HEK293T (cell line): ENCODE results near the gene ACTN4.

Experiments used
- CTCF ChIA-PET: fragments of 350-600 bp; formaldehyde crosslinking; extraction: SDS; loops from one replicate; lab custom pipeline; 2021; ENCODE audit warnings: antibody characterized with exemption, inconsistent platforms; lab: Yijun Ruan, JAX
- POLR2A ChIA-PET: fragments of 350-600 bp; formaldehyde crosslinking; extraction: SDS; loops from one replicate; lab custom pipeline; 2020; ENCODE audit warnings: antibody characterized with exemption, inconsistent platforms; lab: Yijun Ruan, JAX
- DNase-seq: peaks from one replicate; pipeline ENCODE4 v3.0.0; 2012; ENCODE audit warnings: mixed read lengths; ENCODE audit errors: extremely low spot score
- ARNT ChIP-seq: fragments of 450-650 bp; IDR thresholded peaks from 2 replicates; pipeline ENCODE4 v1.6.1; 2017; ENCODE audit warnings: mild to moderate bottlenecking
- BHLHE40 ChIP-seq: fragments of 450-650 bp; IDR thresholded peaks from 2 replicates; pipeline ENCODE4 v1.6.1; 2016; ENCODE audit warnings: mild to moderate bottlenecking, moderate library complexity, borderline replicate concordance
- CTBP1 ChIP-seq: fragments of 450-650 bp; IDR thresholded peaks from 2 replicates; pipeline ENCODE4 v1.6.1; 2016; ENCODE audit warnings: borderline replicate concordance
- ELF4 ChIP-seq: fragments of 450-650 bp; IDR thresholded peaks from 2 replicates; pipeline ENCODE4 v1.6.1; 2017; ENCODE audit warnings: antibody characterized with exemption
- FOXA1 ChIP-seq: fragments of 450-650 bp; IDR thresholded peaks from 2 replicates; pipeline ENCODE4 v1.6.1; 2016; ENCODE audit warnings: mild to moderate bottlenecking
- FOXK2 ChIP-seq: fragments of 450-650 bp; IDR thresholded peaks from 2 replicates; pipeline ENCODE4 v1.6.1; 2016; ENCODE audit warnings: mild to moderate bottlenecking
- FOXM1 ChIP-seq: fragments of 450-650 bp; IDR thresholded peaks from 2 replicates; pipeline ENCODE4 v1.6.1; 2017; ENCODE audit warnings: mild to moderate bottlenecking, borderline replicate concordance
- HDGF ChIP-seq: fragments of 450-650 bp; IDR thresholded peaks from 2 replicates; pipeline ENCODE4 v1.6.1; 2017; ENCODE audit warnings: antibody characterized with exemption, borderline replicate concordance
- L3MBTL2 ChIP-seq: fragments of 450-650 bp; conservative IDR thresholded peaks from 2 replicates; pipeline ENCODE4 v1.6.1; 2016; ENCODE audit warnings: mild to moderate bottlenecking
- LEF1 ChIP-seq: fragments of 450-650 bp; IDR thresholded peaks from 2 replicates; pipeline ENCODE4 v1.6.1; 2017; ENCODE audit warnings: mild to moderate bottlenecking, borderline replicate concordance
- NFRKB ChIP-seq: fragments of 450-650 bp; IDR thresholded peaks from 2 replicates; pipeline ENCODE4 v1.6.1; 2016; ENCODE audit warnings: mild to moderate bottlenecking, moderate library complexity
- SP1 ChIP-seq: fragments of 450-650 bp; IDR thresholded peaks from 2 replicates; pipeline ENCODE4 v1.6.1; 2017
- SUZ12 ChIP-seq: fragments of 450-650 bp; IDR thresholded peaks from 2 replicates; pipeline ENCODE4 v1.6.1; 2016; ENCODE audit warnings: mild to moderate bottlenecking
- TARDBP ChIP-seq: fragments of 450-650 bp; IDR thresholded peaks from 2 replicates; pipeline ENCODE4 v1.6.1; 2016
- ZNF384 ChIP-seq: fragments of 450-650 bp; IDR thresholded peaks from 2 replicates; pipeline ENCODE4 v1.6.1; 2016
- TF ChIP-seq, protein P1 (sequence below): fragments of 450-650 bp; IDR thresholded peaks from 2 replicates; pipeline ENCODE4 v1.6.1; 2016

ACTN4 gene

DNA sequence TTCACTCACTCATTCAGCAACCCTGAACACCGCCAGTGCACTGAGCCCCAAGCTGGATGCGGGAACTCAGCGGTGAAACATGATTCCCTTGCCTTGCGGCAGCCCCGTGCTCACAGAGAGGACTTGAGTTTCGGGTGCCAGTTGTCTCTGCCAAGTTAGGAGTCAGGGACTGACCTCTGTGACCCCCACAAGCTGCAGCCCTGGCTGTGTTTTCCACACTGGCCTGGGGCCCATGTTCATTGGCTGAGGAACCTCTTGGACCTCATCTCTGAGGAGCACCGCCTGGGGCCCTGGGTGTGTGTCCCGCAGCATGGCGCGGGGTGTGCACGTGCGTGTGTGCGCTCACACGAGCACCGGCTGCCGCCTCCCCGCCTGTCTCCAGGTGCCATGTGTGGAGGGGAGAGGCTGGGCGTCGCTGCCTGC, 65.8 kb downstream of the ACTN4 start:
- ChIA-PET POLR2A (no interaction called here), CTCF (no interaction called here)
- no peak for TF ChIP-seq BHLHE40
- no peak for TF ChIP-seq FOXA1
- TF ChIP-seq TARDBP = no peak
- TF ChIP-seq SP1 = no peak
- TF ChIP-seq ELF4 = no peak
- TF ChIP-seq LEF1 = no peak
- no peak for TF ChIP-seq FOXM1
- TF ChIP-seq ZNF384 = no peak
- TF ChIP-seq L3MBTL2 = no peak
- no peak for TF ChIP-seq ARNT
- TF ChIP-seq, protein P1, sequence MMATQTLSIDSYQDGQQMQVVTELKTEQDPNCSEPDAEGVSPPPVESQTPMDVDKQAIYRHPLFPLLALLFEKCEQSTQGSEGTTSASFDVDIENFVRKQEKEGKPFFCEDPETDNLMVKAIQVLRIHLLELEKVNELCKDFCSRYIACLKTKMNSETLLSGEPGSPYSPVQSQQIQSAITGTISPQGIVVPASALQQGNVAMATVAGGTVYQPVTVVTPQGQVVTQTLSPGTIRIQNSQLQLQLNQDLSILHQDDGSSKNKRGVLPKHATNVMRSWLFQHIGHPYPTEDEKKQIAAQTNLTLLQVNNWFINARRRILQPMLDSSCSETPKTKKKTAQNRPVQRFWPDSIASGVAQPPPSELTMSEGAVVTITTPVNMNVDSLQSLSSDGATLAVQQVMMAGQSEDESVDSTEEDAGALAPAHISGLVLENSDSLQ = no peak
- TF ChIP-seq FOXK2 = no peak
- TF ChIP-seq SUZ12 = no peak
- no peak for TF ChIP-seq NFRKB
- TF ChIP-seq CTBP1 = no peak
- no peak for TF ChIP-seq HDGF
- no peak for DNase-seq

DNA sequence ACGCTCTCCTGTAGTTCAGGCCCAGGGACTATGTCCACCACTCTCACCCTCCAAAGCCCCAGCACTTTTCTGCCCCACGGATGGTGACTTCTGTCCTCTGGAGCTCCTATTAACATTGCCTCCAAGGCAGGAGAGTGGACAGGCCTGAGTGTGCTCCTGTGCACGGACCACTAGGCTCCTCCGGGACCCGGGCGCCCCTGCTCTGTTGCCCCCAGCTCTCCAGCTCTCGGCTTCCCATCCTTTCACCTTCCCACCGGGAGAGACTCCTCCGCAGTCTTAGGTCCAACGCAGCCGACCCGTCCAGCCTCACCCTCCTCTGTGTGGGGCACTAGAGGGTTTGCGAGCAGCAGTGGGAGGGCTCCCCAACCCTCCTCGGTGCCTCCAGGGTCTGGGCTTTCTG, 66.4 kb downstream of the ACTN4 start:
- POLR2A ChIA-PET = no interaction called here

DNA sequence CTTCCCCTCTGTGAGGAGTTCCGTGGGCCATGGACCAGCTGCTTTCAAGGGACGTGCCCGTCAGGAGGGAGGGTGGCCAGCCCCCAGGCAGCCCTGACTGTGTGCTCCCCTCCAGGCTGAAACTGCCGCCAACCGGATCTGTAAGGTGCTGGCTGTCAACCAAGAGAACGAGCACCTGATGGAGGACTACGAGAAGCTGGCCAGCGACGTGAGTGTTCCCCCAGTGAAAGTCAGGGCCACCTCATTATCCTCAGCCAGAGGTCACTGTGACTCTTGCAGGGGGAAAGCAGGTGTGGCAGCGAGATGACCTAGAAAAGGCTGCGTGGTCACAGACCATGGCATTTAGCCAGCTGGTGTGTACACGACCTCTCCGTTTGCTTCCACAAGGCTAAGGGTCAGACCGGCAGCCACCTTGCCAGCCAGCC, 66.9 kb downstream of the ACTN4 start:
- POLR2A ChIA-PET = no interaction called here
- CTCF ChIA-PET = no interaction called here
- DNase-seq = no peak
- TF ChIP-seq LEF1 = no peak
- TF ChIP-seq ZNF384 = no peak
- TF ChIP-seq, protein P1 = no peak
- no peak for TF ChIP-seq ELF4
- no peak for TF ChIP-seq HDGF
- TF ChIP-seq FOXA1 = no peak

More for the DNA sequence above, 66.4 kb downstream of the ACTN4 start:
- no peak for DNase-seq
- TF ChIP-seq FOXA1 (no peak), FOXK2 (no peak), CTBP1 (no peak), ELF4 (no peak), L3MBTL2 (no peak), TARDBP (no peak), BHLHE40 (no peak), FOXM1 (no peak), HDGF (no peak), ZNF384 (no peak), LEF1 (no peak), SUZ12 (no peak), NFRKB (no peak), SP1 (no peak)
- TF ChIP-seq, protein P1 = no peak
- CTCF ChIA-PET = no interaction called here

DNA sequence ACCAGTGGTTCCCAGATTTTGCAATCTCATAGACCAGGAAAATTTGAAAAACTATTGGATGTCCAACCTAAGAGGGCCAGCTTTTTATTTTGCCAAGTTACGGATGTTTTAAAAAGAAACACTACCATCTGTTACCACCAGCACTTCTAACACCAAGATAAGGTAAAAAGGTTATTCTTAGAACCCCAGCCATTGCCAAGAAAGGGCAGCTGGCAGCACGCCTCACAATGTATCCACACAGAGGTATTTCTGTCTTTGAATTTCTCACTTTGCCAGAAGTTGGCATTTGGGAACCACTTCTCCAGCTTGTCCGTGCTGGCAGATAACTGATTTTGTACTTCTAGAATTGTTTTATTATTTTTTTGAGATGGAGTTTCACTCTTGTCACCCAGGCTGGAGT, 68.1 kb downstream of the ACTN4 start:
- TF ChIP-seq ELF4 (no peak), L3MBTL2 (no peak), BHLHE40 (no peak), FOXK2 (no peak), ARNT (no peak), NFRKB (no peak), ZNF384 (no peak), FOXM1 (no peak), FOXA1 (no peak), SUZ12 (no peak), LEF1 (no peak), TARDBP (no peak)
- TF ChIP-seq, protein P1 = no peak
- POLR2A ChIA-PET = interaction anchor here (1.1 kb wide), 1 partner anchor 68 kb away, joined by 3 read pairs; no protein-coding TSS in a partner anchor
- DNase-seq = no peak
- CTCF ChIA-PET = no interaction called here

- ChIA-PET CTCF (no interaction called here), POLR2A (no interaction called here)
- TF ChIP-seq ARNT (no peak), FOXK2 (no peak), SUZ12 (no peak), FOXA1 (no peak), ZNF384 (no peak), BHLHE40 (no peak), L3MBTL2 (no peak), LEF1 (no peak), HDGF (no peak), CTBP1 (no peak), ELF4 (no peak), TARDBP (no peak), FOXM1 (no peak), SP1 (no peak), NFRKB (no peak)
- TF ChIP-seq, protein P1 = no peak
- DNase-seq = no peak
Observed at GRCh38 chr19:38717051-38717450, 69.6 kb downstream of the ACTN4 start.
